Loucy (cell line): ENCODE results near the gene PRDM11.

ENCODE experiments used
- EZH2phosphoT487 ChIP-seq: fragments of 200-600 bp; IDR thresholded peaks from 2 replicates; pipeline ENCODE4 v1.6.1; 2018; ENCODE audit warnings: antibody characterized with exemption, mild to moderate bottlenecking, moderate library complexity, borderline replicate concordance
- TF ChIP-seq, protein P1 (sequence below): fragments of 200-600 bp; sonication (generic); conservative IDR thresholded peaks from 2 replicates; pipeline ENCODE4 v1.5.1; 2014; ENCODE audit warnings: mild to moderate bottlenecking, antibody characterized with exemption, low read length

DNA sequence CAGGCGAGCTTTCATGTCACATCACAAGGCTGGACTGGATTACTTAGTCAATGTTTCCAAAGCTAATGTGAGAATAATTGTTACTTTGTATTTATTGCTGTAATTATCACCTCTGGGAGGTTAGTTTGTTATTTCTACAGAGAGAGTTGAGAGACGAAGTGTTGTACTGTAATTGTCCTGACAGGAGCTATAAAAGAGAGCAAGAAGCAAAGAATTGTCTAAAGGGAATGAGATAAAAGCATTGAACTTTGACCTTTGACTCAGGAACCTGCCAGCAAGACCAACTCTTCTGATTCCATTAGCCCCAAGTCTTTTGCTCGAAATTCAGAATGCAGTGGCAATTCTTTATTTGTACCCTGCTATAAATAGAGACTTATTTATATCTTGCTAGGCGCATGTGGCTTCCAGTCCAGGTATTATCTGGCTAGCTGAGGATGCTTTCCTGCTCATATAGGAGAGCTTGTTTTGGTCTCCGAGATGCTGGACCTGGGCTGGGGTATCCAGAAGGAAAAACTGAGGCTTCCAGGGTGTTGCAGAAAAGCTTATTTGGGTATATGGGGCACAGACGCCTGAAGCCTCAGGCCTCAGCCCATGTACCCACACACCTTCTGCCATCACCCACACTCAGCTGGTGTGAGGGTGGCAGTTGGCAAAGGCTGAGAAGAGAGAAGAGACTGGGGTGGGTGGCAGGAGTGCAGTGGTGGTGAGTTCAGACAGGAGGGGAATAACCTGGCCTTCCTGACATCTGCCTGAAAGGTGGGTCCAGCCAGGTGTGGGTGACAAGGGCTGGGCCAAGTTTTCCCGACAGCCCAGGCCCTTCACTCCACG is 99.0 kb downstream of the PRDM11 start:
- TF ChIP-seq, protein P1, sequence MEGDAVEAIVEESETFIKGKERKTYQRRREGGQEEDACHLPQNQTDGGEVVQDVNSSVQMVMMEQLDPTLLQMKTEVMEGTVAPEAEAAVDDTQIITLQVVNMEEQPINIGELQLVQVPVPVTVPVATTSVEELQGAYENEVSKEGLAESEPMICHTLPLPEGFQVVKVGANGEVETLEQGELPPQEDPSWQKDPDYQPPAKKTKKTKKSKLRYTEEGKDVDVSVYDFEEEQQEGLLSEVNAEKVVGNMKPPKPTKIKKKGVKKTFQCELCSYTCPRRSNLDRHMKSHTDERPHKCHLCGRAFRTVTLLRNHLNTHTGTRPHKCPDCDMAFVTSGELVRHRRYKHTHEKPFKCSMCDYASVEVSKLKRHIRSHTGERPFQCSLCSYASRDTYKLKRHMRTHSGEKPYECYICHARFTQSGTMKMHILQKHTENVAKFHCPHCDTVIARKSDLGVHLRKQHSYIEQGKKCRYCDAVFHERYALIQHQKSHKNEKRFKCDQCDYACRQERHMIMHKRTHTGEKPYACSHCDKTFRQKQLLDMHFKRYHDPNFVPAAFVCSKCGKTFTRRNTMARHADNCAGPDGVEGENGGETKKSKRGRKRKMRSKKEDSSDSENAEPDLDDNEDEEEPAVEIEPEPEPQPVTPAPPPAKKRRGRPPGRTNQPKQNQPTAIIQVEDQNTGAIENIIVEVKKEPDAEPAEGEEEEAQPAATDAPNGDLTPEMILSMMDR, result no peak
- TF ChIP-seq EZH2phosphoT487, result no peak
